GM21390 (cell line): ENCODE data around the gene ARHGAP22.

Source experiments
- ATAC-seq: cut with Tn5 transposase; IDR thresholded peaks from one replicate; pipeline ENCODE4 v1.9.1; 2021; ENCODE audit not compliant: unreplicated experiment

ARHGAP22 gene

DNA sequence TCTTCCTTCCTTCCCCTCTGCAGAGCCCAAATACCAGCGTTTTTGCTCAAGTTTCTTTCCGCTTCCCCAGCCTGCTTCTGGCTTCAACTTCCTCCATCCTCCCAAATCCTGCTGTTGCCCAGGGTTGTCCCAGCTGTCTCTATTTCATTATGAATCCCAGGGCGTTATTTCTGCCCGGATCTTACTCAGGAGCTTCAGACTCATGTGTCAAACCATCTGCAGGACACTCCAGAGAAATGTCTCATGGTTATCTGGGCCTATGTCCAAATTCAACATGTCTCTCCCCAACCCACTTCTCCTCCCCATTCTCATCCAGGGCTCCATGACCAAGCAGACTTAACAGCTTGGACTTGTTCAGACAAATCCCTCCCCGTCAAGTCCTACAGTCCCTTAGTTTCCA is 15.6 kb downstream of the ARHGAP22 start:
- ATAC-seq: no peak

DNA sequence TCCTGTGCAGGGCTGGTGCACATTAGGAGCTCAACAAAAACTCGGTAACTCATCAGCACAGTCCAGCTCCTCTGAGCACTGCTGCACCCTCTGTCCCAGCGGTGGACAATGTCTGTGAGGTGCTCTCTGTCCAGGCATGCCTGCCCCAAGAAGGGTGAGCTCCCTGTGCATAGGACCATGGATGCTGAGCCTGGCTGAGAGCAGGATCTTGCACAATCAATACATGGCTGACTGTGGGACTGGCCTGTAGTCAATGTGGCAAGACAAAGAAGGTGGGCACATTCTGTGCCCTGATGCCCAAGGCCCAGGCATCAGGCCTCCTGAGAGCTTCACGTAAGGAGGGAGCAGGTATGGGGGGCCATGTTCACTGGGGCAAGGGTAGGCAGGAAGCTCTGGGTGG is 17.1 kb downstream of the ARHGAP22 start:
- no peak for ATAC-seq

DNA sequence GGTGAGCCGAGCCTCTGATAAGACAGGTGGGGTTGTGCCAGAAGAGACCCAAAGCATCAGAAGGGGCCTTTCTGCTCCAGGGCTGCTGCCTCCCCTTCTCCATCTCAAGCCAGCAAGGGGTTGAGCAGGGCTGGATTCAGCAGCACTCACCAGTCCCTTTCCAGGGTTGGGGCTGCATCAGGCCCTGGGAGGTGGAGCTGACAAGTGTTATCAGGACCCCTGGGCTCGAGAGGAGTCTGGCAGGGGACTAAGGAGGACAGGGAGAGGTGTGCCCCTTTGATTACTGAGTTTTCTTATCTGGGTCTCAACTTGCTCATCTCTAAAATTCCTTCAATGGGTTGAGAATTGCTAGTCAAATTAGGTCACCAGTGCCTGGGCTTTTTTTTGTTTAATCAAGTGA is 17.8 kb downstream of the ARHGAP22 start:
- ATAC-seq: no peak

DNA sequence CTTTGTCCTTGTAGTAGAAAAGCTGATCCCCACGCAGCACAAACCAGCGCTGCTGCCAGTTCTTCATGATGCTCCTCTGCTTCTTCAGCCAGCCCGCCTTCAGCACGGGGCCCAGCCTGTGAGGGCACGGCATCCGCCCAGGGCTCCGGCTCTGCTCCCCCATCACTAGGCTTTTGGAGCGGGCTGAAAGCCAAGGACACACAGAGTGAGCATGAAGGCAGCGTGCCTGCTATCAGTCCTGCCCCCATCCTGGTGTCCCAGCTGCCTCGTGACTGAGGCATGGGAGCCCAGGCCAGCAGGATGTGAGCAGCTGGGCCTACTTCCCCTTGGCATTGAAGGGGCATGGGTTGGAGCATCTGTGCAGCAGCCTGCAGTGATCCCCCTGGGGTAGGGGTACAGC is 21.9 kb downstream of the ARHGAP22 start:
- no peak for ATAC-seq

DNA sequence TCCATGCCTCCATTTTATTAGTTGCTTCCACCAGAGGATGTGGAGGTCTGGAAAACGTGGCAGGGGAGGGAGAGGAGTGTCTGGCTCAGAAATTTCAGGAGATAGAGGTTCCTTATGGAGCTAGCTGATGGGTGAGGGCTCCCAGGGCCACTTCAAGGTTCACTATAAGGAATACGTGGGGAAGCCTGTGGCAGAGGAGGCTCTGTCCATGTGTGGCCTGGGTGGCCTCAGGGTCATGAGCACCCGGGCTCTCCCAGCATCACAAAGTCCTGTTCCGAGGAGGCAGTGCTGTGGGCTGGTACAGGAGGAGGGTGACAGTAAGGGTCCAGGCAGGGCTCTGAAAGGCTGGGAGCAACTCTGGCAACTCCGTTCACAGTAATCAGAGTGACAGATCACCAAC is 24.6 kb downstream of the ARHGAP22 start:
- no peak for ATAC-seq

DNA sequence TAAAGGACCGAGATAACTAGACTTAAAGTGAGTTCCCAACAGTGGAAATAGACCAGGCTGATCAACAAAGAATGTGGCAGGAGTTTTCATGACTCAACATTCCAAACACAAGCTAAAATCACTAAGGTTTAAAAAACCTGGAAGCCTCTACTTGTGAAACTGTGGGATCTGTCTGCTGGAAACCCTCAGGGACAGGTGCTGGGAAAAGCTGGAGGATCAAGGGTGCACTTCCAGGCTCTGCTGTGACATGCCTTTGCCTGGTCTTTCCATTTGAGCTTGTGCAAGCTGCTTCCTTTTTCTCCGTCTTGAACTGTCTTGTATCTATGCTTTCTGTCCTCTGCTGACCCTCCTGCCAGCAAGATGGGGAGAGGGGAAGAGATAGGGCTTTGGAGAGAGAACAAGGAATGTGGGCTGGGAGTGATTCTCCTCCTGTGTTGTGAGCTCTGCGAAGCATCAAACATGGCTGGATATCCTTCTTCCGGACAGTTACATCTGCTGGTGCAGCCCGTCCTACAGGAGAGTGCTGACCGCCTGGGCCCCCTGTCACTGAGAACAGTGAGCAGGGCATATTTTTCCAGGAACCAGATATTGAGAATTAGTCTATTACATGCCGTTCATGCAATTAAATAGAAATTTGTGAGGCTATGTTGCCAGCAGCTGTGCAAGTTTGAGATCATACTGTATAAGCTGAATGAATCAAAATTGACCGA is 25.5 kb downstream of the ARHGAP22 start:
- no peak for ATAC-seq

DNA sequence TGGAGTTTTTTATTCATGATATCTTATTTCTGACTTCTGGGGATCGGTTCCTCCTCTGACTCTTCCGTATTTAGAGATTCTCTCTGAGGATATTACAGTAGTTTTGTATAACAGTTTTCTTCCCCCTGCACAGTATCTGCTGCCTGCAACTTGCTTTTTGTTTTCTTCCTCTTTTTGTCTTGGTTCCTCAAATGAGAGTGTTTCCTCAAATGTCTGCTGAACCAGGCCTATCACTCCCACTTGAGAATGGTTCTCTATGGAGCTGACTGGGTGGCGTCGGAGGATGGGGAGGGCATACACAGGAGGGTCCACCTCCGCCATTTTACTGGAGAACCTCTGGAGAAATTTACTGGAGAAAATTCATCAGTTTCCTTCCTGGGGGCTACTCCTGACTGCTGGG is 27.7 kb downstream of the ARHGAP22 start:
- peak; percentile 52 for ATAC-seq

DNA sequence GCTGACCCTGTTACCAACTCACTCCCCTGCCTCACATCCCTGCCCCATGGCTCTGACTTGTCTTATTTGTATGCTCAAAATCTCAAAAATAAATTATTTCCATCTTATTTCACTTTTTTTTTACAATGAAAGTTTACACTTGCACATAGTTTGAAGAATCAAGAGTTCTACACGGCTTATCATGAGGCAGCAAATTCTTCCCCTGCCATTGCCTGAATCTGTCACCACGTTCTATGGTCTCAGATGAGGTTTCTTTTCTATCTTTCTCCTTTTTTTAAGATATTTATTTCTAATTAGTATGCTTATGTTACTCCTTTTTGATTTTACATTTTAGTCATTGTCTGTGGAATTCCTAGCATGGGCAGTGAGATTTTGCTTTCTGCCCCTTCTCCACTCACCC is 28.4 kb downstream of the ARHGAP22 start:
- ATAC-seq: no peak

DNA sequence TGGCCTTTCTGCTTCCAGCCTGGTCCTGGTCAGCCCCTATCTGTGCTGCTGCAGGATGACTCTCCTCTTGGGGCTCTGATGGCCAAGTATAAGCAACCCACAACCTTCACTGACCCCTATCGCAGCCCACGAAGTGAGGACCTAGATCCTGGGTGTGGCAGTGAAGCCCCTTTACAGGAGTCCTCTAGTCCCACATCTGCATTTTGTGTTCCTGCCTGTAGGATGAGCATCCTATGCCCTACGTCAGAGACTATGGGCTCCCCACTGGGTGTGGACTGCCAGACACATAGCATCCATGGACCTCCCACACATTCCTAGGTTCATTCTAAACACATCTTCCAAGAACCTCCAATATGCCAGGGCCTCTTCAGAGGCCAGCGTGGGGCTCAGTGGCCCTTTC is 29.0 kb downstream of the ARHGAP22 start:
- ATAC-seq: no peak

DNA sequence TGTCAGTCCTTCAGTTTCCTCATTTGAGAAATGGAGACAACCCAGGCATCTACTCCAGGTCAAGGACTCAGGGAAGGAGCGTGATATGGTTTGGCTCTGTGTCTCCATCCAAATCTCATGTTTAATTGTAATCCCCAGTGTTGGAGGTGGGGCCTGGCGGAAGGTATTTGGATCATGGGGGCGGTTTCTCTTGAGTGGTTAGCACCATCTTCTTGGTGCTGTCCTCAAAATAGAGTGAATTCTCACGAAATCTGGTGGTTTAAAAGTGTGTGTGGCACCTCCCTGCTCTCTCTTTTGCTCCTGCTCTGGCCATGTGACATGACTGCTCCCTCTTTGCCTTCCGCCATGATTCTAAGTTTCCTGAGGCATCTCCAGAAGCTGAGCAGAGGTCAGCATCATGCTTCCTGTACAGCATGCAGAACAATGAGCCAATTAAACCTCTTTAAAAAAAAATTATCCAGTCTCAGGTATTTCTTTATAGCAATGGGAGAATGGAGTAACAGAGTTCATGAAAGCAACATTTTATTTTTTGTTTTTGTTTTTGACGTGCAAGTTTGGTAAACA is 30.0 kb downstream of the ARHGAP22 start:
- no peak for ATAC-seq

DNA sequence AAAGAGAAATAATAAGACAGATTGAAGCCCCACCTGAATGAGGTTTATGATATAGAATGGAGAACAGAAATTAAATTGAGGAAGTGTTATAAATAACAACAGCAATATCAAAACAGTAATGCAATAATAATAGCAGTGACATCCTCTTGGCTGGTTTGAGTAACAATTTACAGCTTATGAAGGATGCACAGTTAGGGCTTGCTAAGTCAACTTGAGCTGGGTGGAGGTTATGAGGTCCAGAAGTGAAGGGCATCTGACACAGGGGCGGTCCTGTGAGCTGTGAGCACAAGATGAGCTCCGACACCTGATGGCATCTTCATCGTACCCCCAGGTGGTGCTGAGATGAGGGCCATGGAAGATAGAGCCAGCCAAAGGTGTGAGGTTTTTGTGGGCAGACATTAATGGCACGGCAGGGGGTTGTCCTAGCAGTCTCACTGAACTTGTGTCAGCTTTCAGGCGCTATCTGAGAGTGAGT is 30.5 kb downstream of the ARHGAP22 start:
- ATAC-seq: no peak

DNA sequence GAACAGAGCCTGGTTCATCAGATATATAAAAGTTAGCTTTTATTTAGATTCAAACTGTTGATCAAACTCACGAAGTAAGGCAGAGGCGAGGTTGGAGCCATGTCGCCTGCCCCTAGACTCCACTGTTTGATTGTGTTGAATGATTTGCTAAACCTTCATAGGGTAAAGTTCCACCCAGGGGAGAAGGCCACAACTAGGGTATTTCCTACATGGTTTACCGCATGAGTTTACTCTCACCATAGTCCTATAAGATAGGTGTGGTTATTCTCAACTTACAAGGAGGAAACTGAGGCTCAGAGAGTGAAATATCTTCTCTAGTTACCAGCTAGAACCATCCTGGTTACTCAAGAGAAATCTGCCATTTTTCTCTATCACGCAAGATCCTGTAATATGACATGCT is 31.8 kb downstream of the ARHGAP22 start:
- ATAC-seq: no peak

DNA sequence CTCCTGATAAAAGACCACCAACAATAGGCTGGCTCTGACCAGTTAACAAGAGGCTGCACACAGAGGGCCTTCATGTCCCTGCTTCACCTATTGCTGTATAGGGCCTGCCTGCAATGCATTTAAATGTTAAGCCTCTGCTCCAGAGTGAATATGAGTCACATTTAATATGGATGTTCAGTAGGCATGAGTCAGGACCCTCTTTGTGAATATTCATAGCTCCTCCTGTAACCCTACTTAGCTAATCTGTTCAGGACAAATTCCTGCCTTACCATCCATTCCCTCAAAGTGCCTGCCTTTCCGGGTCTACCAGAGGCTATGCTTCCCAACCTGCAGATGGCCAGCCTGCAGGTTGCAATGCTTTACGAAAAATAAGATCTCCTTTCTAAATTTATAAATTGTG is 32.5 kb downstream of the ARHGAP22 start:
- ATAC-seq: no peak

DNA sequence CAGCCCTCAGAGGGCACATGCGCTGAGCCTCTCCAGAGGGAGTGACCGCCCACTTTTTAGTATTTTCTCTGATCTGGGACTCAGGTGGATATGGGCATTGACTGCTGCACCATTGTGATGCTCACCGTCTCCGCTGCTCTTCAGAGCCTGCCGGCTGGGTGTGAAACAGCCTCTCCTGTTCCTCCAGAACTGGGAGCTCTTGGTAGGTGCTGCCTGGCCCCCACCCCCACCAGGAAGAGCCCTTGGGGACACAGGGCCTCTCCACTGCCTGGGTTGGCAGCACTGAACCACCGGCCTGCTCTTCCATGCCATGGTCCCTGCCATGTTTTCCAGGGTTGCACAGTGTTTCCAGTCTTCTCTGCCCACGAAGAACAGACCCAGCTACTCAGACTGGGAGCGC is 36.3 kb downstream of the ARHGAP22 start:
- ATAC-seq: no peak

DNA sequence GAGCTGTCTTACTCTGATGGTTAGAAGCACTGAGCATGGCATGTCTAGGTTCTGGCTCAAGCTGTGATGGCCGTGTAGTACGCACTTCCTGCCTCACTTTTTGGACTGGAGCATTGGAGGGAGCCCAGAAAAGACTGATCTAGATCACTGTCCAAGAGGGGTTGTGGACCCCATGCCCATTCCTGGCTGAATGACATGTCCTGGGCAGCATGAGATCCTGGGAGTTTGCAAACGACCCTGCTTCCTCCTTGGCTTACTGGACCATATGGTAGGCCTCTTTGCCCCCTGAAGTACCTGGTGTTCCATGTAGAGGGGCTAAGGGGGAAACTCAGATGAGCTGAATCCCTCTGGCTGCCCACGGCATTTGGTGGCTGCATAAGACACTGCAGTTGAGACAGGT is 36.7 kb downstream of the ARHGAP22 start:
- no peak for ATAC-seq

DNA sequence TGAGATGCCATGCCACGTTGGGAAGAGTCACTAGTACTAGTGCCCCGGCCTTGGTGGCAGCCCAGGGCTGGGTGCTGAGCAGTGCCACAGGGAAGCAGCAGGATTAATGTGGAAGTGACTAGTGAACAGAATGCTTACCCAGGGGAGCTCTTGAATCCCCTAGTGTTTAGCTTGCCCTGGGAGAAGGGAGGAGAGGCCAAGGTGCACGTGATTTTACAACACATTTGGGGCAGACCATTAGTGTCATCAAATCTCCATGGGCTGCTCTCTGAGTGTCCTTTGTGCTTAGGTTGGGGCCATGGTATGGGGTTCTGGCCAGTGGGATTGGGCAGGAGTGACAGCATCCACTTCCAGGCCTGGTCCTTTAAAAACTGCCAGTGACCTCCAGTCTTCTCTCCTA is 37.5 kb downstream of the ARHGAP22 start:
- ATAC-seq: no peak

DNA sequence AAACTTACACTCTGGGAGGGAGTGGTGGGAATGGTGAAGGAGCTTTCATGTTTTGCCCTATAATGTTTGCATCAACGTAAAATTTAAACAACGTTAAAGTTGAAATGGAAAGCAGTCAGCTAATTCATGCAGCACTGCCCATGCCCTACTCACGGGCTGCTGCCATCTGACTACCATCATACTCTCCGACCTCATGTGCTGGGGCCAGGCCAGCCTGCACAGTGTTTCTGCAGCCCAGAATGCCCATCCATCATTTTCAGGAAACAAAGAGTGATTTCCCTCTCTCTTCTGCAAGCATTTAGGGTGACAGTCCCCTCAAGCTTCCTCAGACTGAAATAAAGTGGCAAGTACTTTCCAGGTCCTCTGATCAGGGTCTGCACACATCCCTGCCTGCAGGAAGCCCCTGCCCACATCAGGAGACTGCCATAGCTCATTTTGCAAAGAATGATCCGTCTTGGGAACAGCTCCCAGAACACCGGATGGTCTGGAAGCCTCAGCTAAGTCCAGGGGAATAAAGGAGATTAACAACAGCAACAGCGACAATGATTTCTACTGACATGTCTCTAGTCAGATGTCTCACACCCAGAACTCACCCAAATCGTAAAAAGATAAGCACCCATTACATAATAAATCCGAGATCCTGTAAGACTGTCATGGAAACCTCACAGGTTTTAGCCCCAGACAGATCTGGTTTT is 40.3 kb downstream of the ARHGAP22 start:
- ATAC-seq: no peak

DNA sequence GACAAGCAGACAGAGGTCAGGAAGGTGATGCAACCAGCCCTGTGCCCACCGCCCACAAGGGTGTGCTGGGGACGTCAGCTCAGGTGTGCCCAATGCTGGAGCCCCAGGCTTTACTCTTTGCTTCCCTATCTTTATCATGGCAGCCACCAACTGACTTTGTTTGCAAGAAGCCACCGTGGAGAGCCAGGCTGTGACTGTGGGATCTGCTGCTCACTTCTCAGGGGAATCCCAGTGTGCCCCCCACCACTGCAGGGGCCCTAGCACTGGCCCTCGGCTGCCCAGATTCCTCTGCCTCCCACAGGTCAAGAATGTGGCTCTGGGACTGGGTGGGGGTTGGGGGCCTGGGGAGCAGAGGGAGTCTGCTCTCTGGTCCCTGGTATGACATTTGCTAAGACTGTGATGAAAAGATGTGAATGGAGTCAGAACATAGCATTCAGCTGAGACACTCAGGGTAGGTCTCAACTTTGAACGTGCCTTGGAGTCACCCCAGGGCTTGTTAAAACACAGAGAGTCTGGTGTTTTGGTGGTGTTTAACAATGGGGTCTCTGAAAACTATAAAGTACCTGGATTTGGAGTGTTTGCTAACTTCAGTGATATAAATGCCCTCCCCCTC is 47.3 kb downstream of the ARHGAP22 start:
- ATAC-seq: no peak

DNA sequence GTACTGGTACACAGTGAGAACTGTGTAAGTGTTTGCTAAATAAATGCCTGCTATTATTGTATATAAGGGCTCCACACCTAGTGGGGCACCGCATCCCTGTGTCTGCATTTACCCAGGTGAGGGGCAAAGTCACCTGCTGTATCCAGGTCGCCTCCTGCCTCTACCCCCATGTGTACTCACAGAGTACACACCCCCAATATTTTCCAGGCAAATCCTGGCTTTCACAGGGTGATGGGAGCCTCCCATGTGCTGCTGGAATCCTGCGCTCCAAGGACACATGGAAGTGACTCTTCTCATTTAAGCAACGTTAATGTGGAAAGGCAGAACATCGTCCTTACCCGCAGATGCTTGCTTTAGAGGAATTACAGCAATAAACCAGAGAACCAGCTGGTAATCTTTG is 48.2 kb downstream of the ARHGAP22 start:
- ATAC-seq: no peak

DNA sequence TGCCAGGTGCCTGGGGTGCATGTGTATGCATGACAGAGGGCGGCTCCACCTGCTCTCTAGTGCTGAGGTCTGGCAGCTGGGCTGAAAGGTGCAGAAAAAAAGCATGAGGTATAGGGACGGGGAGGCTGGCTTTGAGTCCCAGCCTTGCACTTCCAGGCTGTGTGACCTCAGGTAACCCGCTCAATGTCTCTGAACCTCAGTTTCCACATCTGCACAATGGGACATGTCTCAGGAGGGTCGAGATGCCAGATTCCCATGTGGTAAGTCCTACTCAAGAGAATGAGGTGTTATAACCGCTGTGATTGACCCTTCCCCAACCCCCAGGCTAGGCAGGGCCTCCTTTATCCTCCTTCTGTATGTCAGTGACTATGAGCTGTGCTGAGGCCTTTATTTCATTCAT is 48.8 kb downstream of the ARHGAP22 start:
- ATAC-seq: no peak

DNA sequence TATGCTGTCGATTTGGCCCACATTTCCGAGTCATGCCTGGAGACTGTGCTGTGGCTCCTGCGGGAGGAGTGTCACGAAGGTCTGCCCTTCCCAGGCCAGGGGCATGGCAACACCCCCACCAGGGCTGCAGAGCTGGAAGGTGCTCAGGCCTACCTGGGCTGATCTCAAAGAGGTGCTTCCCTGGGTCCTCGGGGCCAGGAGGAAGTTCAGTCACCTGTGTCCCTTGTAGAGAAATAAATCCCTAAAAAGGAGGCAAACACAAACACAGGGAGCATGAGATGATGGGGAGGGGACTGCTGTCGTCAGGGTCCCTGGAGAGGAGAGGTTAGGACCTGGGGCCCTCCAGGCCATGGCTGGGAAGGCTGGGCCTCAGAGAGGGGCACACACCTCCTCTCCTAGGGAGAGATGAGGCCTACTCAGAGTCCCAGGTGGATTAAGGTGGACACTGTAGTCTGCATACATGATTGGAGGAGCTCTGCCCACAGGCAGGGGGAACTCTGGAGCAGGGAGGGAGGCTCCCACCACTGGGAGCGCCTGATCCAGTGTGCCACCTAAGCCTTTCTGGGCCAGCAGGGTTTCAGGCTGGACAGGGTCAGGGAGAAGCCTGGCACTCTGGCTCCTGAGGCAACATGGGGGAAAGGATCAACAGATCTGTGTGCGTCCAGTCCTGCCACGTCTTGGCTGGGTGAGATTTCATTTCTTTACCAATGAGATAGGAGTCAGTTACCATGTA is 49.4 kb downstream of the ARHGAP22 start:
- ATAC-seq: no peak
